NCI-H187 treated with DMSO at 0.1 percent for 48 hours (cell line): ENCODE measurements around the gene LMNTD2.

Source experiments
- DNase-seq: peaks from one replicate; lab custom pipeline; 2025; lab: John Stamatoyannopoulos, UW

The LMNTD2 gene

GRCh38 chr11:507727-508515 is 52.6 kb downstream of the LMNTD2 start:
- DNase-seq = no peak

DNA sequence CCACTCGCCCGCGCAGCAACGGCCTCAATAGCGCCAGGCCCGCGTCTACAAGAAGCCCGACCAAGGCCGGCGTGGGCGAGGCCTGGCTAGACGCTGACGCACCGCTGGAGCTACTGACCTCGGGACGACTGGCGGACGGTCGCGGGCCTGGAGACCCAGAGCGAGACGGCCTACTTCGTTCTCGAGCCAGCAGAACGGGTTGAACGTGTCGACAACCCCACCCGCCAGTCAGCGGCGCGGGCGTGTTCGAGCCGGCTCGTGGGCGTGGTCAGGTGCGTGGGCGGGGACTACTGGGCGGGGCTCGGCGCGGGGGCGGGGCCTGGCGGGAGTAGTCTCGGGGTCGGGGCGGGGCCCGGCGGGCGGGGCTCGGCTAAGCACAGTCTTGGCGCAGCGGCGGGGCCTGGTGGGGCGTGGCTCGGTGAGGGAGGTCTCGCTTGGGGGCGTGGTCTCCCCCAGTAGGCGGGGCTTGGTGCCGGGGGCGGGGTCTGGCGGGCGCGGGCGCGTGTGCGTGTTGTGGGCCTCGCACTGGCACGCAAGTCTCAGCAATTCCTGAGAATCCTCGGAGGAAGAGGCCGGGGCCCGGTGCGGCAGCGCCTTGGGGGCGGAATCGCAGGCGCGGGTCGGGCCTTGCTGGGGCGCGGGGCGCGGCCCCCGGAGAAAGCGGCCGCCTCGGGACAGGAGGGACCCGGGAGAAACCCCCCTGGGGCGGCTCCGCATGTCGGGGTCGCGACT is 53.4 kb downstream of the LMNTD2 start, which contains the start of gene RNH1:
RNH1 (minus strand) TSS at position 248 of the 732 bp plus-strand sequence. CDS start 5,080 bp downstream, outside the sequence.
- DNase-seq = peak; percentile 69

- DNase-seq = peak; percentile 52
These were observed 54.1 kb downstream of the LMNTD2 start for GRCh38 chr11:506238-506994.

DNA sequence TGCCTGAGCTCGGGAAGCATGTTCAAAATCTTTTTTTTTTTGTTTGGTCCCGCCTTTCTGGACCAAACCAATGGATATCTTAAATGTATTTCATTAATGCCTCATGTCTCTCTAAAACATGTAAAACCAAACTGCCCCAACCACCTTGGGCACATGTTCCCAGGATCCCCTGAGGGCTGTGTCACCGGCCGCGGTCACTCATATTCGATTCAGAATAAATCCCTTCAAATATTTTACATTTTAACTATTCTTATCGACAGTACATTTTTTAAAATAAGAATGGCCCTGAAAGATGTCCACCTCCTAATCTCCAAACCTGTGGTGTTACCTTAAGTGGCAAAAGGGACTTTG is 55.6 kb downstream of the LMNTD2 start:
- DNase-seq = no peak
